ENCODE results near the gene NFAT5. TPM values are rescaled to one million over a fixed set of nuclear protein-coding genes. Genes with fewer than 3 reads are reported as not detected.
"Not testable (repeated sequence)": the region's sequence is repeated elsewhere in the genome, so short reads cannot be mapped to it uniquely, and the experiment has no call there.

Gene NFAT5
- total RNA-seq, 2 donors from 2014 or later, result 33.0 to 76.0 TPM

GRCh38 chr16:69535123-69536050 lies 30.4 kb upstream of the NFAT5 start:
- Mint-ChIP-seq H3K4me3 (no peak overlapping the region), H3K36me3 (ENCODE audit: low read depth) (peaks cover 5% of the 10 kb centered on the region), H3K4me1 (peaks cover 6% of the 10 kb centered on the region), H3K27me3 (no peaks in the 10 kb centered on the region), H3K27ac (no peak overlapping the region), H3K9me3 (no peaks in the 10 kb centered on the region)
- no peak for ATAC-seq (replicated peaks)

- Mint-ChIP-seq H3K27me3 (no peaks in the 10 kb centered on the region), H3K4me1 (no peaks in the 10 kb centered on the region), H3K9me3 (no peaks in the 10 kb centered on the region), H3K27ac (no peak overlapping the region), H3K4me3 (no peak overlapping the region), H3K36me3 (ENCODE audit: low read depth) (no peaks in the 10 kb centered on the region)
- no peak for ATAC-seq (replicated peaks)
These were observed 28.1 kb upstream of the NFAT5 start for GRCh38 chr16:69537706-69538080.

- Mint-ChIP-seq H3K4me3 (no peak overlapping the region), H3K27me3 (no peaks in the 10 kb centered on the region), H3K4me1 (no peaks in the 10 kb centered on the region), H3K27ac (no peak overlapping the region), H3K36me3 (ENCODE audit: low read depth) (no peaks in the 10 kb centered on the region), H3K9me3 (no peaks in the 10 kb centered on the region)
- no peak for ATAC-seq (replicated peaks)
These were observed 27.0 kb upstream of the NFAT5 start for GRCh38 chr16:69538808-69539207.

GRCh38 chr16:69542974-69543373 lies 22.8 kb upstream of the NFAT5 start:
- Mint-ChIP-seq H3K27ac (no peak overlapping the region), H3K4me3 (no peak overlapping the region), H3K4me1 (no peaks in the 10 kb centered on the region), H3K36me3 (ENCODE audit: low read depth) (no peaks in the 10 kb centered on the region), H3K27me3 (no peaks in the 10 kb centered on the region), H3K9me3 (no peaks in the 10 kb centered on the region)
- ATAC-seq (replicated peaks), result no peak

- no peak overlapping the region for H3K4me3 Mint-ChIP-seq
- no peaks in the 10 kb centered on the region for H3K36me3 Mint-ChIP-seq (ENCODE audit: low read depth)
- H3K9me3 Mint-ChIP-seq, result no peaks in the 10 kb centered on the region
- no peaks in the 10 kb centered on the region for H3K27me3 Mint-ChIP-seq
- no peak for ATAC-seq (replicated peaks)
- no peak overlapping the region for H3K27ac Mint-ChIP-seq
- H3K4me1 Mint-ChIP-seq, result no peaks in the 10 kb centered on the region
These were observed 21.7 kb upstream of the NFAT5 start for GRCh38 chr16:69544088-69544487.

GRCh38 chr16:69546663-69547062 lies 19.1 kb upstream of the NFAT5 start:
- H3K4me3 Mint-ChIP-seq; H3K27me3 Mint-ChIP-seq; H3K9me3 Mint-ChIP-seq; H3K36me3 Mint-ChIP-seq (ENCODE audit: low read depth); ATAC-seq (replicated peaks); H3K27ac Mint-ChIP-seq; H3K4me1 Mint-ChIP-seq: not testable (repeated sequence)

- H3K36me3 Mint-ChIP-seq (ENCODE audit: low read depth), result no peaks in the 10 kb centered on the region
These were observed 12.4 kb upstream of the NFAT5 start for GRCh38 chr16:69553332-69553731.

GRCh38 chr16:69554495-69554894 lies 11.3 kb upstream of the NFAT5 start:
- no peaks in the 10 kb centered on the region for H3K27me3 Mint-ChIP-seq
- H3K36me3 Mint-ChIP-seq (ENCODE audit: low read depth), result no peaks in the 10 kb centered on the region
- H3K4me3 Mint-ChIP-seq, result no peak overlapping the region
- H3K9me3 Mint-ChIP-seq, result no peaks in the 10 kb centered on the region
- H3K27ac Mint-ChIP-seq, result no peak overlapping the region
- ATAC-seq (replicated peaks), result peak; percentile 63
- H3K4me1 Mint-ChIP-seq, result peaks cover 11% of the 10 kb centered on the region

More at GRCh38 chr16:69553332-69553731, 12.4 kb upstream of the NFAT5 start:
- ATAC-seq (replicated peaks), result no peak
- Mint-ChIP-seq H3K9me3 (no peaks in the 10 kb centered on the region), H3K27ac (no peak overlapping the region), H3K4me3 (no peak overlapping the region), H3K4me1 (peaks cover 11% of the 10 kb centered on the region), H3K27me3 (no peaks in the 10 kb centered on the region)

- H3K4me3 Mint-ChIP-seq, result no peak overlapping the region
- ATAC-seq (replicated peaks), result no peak
These were observed 10.3 kb upstream of the NFAT5 start for GRCh38 chr16:69555437-69555836.

GRCh38 chr16:69555867-69556266 lies 9.9 kb upstream of the NFAT5 start:
- Mint-ChIP-seq H3K27ac (no peak overlapping the region), H3K36me3 (ENCODE audit: low read depth) (no peaks in the 10 kb centered on the region), H3K27me3 (no peaks in the 10 kb centered on the region), H3K4me1 (peaks cover 11% of the 10 kb centered on the region), H3K9me3 (no peaks in the 10 kb centered on the region), H3K4me3 (no peak overlapping the region)
- no peak for ATAC-seq (replicated peaks)

More at GRCh38 chr16:69555437-69555836, 10.3 kb upstream of the NFAT5 start:
- Mint-ChIP-seq H3K9me3 (no peaks in the 10 kb centered on the region), H3K4me1 (peaks cover 11% of the 10 kb centered on the region), H3K36me3 (ENCODE audit: low read depth) (no peaks in the 10 kb centered on the region), H3K27ac (no peak overlapping the region), H3K27me3 (no peaks in the 10 kb centered on the region)

GRCh38 chr16:69559164-69559563 lies 6.6 kb upstream of the NFAT5 start:
- H3K4me1 Mint-ChIP-seq, result peaks cover 23% of the 10 kb centered on the region

GRCh38 chr16:69561367-69561766 lies 4.4 kb upstream of the NFAT5 start:
- Mint-ChIP-seq H3K36me3 (ENCODE audit: low read depth) (peaks cover 13% of the 10 kb centered on the region), H3K4me1 (peaks cover 12% of the 10 kb centered on the region)
- not testable (repeated sequence) for H3K27ac Mint-ChIP-seq; ATAC-seq (replicated peaks); H3K27me3 Mint-ChIP-seq; H3K4me3 Mint-ChIP-seq; H3K9me3 Mint-ChIP-seq

More at GRCh38 chr16:69559164-69559563, 6.6 kb upstream of the NFAT5 start:
- H3K27me3 Mint-ChIP-seq, result no peaks in the 10 kb centered on the region
- H3K36me3 Mint-ChIP-seq (ENCODE audit: low read depth), result peaks cover 1% of the 10 kb centered on the region
- no peak overlapping the region for H3K27ac Mint-ChIP-seq
- H3K4me3 Mint-ChIP-seq, result no peak overlapping the region
- H3K9me3 Mint-ChIP-seq, result no peaks in the 10 kb centered on the region
- ATAC-seq (replicated peaks), result no peak

- H3K36me3 Mint-ChIP-seq (ENCODE audit: low read depth), result peaks cover 18% of the 10 kb centered on the region
- H3K4me1 Mint-ChIP-seq, result peaks cover 12% of the 10 kb centered on the region
- no peaks in the 10 kb centered on the region for H3K27me3 Mint-ChIP-seq
- no peak for ATAC-seq (replicated peaks)
- H3K9me3 Mint-ChIP-seq, result no peaks in the 10 kb centered on the region
- H3K4me3 Mint-ChIP-seq, result no peak overlapping the region
- no peak overlapping the region for H3K27ac Mint-ChIP-seq
These were observed 3.9 kb upstream of the NFAT5 start for GRCh38 chr16:69561901-69562300.

- no peak for ATAC-seq (replicated peaks)
- H3K9me3 Mint-ChIP-seq, result no peaks in the 10 kb centered on the region
- H3K27ac Mint-ChIP-seq, result peak overlapping the region; percentile 93
- H3K4me3 Mint-ChIP-seq, result peak overlapping the region; percentile 83
- no peaks in the 10 kb centered on the region for H3K27me3 Mint-ChIP-seq
- peaks cover 12% of the 10 kb centered on the region for H3K4me1 Mint-ChIP-seq
- peaks cover 27% of the 10 kb centered on the region for H3K36me3 Mint-ChIP-seq (ENCODE audit: low read depth)
These were observed 3.0 kb upstream of the NFAT5 start for GRCh38 chr16:69562813-69563212.
